HG03354 (cell line): ENCODE data around the gene PDE11A.
A peak's percentile ranks its signal among the peaks of the same experiment; 100 is the strongest.
"Not testable (repeated sequence)": the region's sequence is repeated elsewhere in the genome, so short reads cannot be mapped to it uniquely, and the experiment has no call there.

Source experiments
- ATAC-seq: cut with Tn5 transposase; IDR thresholded peaks from one replicate; pipeline ENCODE4 v1.9.1; 2021; ENCODE audit warnings: mild to moderate bottlenecking; ENCODE audit not compliant: unreplicated experiment, poor library complexity, severe bottlenecking

PDE11A gene

GRCh38 chr2:177944530-177944929 is 128.0 kb downstream of the PDE11A start:
- ATAC-seq: not testable (repeated sequence)

GRCh38 chr2:177942731-177943130 is 129.8 kb downstream of the PDE11A start:
- no peak for ATAC-seq

- ATAC-seq: no peak
Observed at GRCh38 chr2:177939211-177939610, 133.4 kb downstream of the PDE11A start.

GRCh38 chr2:177930916-177931315 is 141.7 kb downstream of the PDE11A start:
- ATAC-seq: no peak

GRCh38 chr2:177929662-177930522 is 142.7 kb downstream of the PDE11A start:
- ATAC-seq: no peak

- ATAC-seq: no peak
Observed at GRCh38 chr2:177923323-177923722, 149.3 kb downstream of the PDE11A start.

GRCh38 chr2:177921726-177922125 is 150.9 kb downstream of the PDE11A start:
- no peak for ATAC-seq

GRCh38 chr2:177917169-177917568 is 155.4 kb downstream of the PDE11A start:
- no peak for ATAC-seq

GRCh38 chr2:177916342-177916741 is 156.2 kb downstream of the PDE11A start:
- no peak for ATAC-seq

GRCh38 chr2:177914247-177914646 is 158.3 kb downstream of the PDE11A start:
- ATAC-seq: no peak

GRCh38 chr2:177909962-177910361 is 162.6 kb downstream of the PDE11A start:
- ATAC-seq: no peak

- ATAC-seq: no peak
Observed at GRCh38 chr2:177908824-177909223, 163.8 kb downstream of the PDE11A start.

GRCh38 chr2:177908182-177908581 is 164.4 kb downstream of the PDE11A start:
- ATAC-seq: peak; percentile 55

- peak; percentile 91 for ATAC-seq
Observed at GRCh38 chr2:177906041-177906718, 166.4 kb downstream of the PDE11A start.

GRCh38 chr2:177905640-177906039 is 166.9 kb downstream of the PDE11A start:
- no peak for ATAC-seq

GRCh38 chr2:177902395-177903163 is 170.0 kb downstream of the PDE11A start:
- no peak for ATAC-seq

- ATAC-seq: no peak
Observed at GRCh38 chr2:177900082-177900481, 172.5 kb downstream of the PDE11A start.

GRCh38 chr2:177897278-177897677 is 175.3 kb downstream of the PDE11A start:
- ATAC-seq: no peak

GRCh38 chr2:177896587-177896986 is 176.0 kb downstream of the PDE11A start:
- ATAC-seq: no peak

GRCh38 chr2:177894546-177894945 is 178.0 kb downstream of the PDE11A start:
- no peak for ATAC-seq
